COR-L47 (cell line): ENCODE measurements around the gene PAM16.
"Not testable (repeated sequence)": the region's sequence is repeated elsewhere in the genome, so short reads cannot be mapped to it uniquely, and the experiment has no call there.

Source experiments
- DNase-seq: peaks from one replicate; lab custom pipeline; 2025; lab: John Stamatoyannopoulos, UW

Gene PAM16

GRCh38 chr16:4350787-4351659 is at the start of gene PAM16:
TSS of gene PAM16 (minus strand) at chr16:4351321. CDS start at chr16:4351234, 87 bp downstream.
- DNase-seq: peak; percentile 93

DNA sequence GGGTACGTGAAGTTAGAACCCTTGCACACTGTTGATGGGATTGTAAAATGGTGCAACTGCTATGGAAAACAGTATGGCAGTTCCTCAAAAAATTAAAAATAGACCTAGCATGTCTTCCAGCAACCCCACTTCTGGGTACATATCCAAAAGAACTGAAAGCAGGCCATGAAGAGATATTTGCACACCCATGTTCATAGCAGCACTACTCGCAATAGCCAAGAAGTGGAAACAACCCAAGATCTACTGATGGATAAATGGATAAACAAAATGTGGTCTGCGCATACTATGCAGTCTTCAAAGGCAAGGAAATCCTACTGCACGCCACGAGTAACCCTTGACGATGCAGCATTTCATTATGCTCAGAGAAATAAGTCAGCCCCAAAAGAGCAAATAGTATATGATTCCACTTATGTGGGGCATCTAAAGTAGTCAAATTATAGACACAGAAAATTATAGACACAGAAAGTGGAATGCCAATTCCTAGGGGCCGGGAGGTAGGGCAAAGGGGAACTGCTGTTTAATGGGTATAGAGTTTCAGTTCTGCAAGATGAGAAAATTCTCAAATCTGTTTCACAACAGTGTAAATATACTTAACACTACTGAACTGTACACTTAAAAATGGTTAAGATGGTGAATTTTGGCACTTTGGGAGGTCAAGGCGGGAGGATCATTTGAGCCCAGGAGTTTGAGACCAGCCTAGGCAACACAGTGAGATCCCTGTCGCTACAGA is 48.0 kb upstream of the PAM16 start:
- DNase-seq: no peak

DNA sequence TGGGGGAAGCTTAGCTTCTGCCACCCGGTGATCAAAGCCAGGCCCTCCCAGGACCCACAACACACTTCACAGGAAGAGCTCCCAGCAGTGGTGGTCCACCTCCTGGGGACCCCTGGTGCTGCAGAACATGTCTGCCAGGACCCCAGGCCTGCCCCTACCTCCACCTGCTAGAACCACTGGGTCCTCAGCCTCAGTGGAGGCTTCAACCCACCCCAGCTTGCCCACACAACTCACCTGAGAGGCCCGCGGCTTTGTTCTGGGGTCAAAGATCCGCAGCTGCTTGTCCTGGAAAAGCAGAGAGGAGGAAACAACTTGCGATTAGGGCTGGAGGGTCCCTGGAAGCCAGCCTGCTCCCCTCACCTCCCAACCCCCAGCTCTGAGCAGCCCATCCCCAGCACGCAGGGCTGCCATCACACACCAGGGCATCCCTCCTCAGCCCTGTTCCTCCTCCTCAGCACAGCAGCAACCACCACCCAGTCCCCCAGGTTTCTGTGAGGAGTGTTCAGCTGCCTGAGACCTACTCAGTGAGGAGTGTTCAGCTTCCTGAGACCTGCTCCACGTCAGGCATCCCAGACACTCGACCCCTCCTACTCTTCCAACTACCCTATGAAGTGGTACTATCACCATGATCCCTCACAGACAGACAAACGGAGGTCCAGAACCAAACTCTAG is 44.1 kb upstream of the PAM16 start:
- no peak for DNase-seq

- not testable (repeated sequence) for DNase-seq
Measured at GRCh38 chr16:4393850-4394249, 42.7 kb upstream of the PAM16 start.

GRCh38 chr16:4393240-4393600 is 42.1 kb upstream of the PAM16 start:
- no peak for DNase-seq

- DNase-seq: peak; percentile 42
Measured at GRCh38 chr16:4392382-4393239, 41.5 kb upstream of the PAM16 start.

DNA sequence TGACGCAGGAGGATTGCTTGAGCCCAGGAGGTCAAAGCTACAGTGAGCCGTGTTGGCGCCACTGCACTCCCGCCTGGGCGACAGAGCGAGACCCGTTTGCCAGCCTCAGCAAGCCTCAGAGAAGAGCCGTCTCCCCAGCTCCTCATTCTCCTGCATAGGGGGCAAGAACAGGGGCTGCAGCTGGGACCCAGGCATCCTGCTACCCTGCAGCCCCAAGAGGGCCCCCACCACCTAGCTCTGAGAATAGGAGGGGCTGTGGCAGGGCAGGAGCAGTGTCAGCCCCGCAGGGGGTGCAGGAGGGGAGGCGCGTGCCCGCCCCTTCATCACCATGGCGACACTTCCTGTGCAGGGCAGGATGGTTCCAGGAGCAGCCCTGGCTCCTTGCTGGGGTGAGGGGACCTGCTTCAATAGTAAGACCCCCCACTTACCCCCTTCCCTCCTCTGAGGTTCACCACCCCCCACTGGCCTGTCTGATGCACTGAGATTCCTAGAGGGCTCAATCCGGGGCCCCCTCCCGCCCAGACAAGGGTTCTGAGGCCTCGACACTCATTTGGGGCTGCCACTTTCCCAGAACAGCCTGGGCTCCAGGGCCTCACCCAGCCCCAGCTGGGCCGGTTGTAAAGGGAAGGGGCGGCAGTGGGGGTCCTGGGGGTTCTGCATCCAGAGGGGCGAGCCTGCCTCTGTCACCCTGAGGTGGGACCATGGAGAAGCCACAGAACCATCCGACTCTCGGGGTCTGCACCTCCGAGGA is 40.7 kb upstream of the PAM16 start:
- peak; percentile 47 for DNase-seq

GRCh38 chr16:4390266-4391260 is 39.4 kb upstream of the PAM16 start:
- DNase-seq: no peak

- DNase-seq: no peak
Measured at GRCh38 chr16:4389051-4389955, 38.2 kb upstream of the PAM16 start.

- no peak for DNase-seq
Measured at GRCh38 chr16:4388271-4389021, 37.3 kb upstream of the PAM16 start.

GRCh38 chr16:4387781-4388180 is 36.7 kb upstream of the PAM16 start:
- DNase-seq: no peak

DNA sequence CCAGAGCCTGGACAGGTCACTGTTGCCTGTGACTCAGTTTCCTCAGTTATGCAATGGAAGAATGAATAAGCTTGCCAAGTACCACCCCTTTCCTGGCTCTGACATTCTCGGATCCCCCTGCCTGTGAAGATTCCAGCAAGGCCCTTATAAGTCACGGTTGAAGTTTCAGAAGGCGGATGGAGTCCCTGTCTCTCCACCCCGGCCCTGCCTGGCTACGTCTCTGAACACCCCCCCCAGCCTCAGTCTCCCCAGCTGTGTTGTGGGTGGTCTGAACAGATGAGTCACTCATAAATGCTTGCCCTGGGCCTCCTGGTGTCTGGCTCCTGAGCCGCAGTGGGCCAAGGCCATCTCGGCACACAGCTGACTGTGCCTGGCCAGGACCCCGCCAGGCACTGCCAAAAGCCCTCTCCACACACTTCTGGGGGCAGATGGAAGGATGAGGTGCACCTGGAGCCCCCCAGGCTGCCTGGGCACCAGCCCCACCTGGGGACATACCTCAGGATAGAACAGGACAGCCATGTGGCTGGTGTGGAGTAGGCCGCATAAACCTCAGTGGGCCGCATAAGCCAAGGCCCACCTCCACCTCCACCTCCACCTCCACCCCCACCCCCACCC is 35.9 kb upstream of the PAM16 start:
- DNase-seq: no peak

GRCh38 chr16:4386451-4386805 is 35.3 kb upstream of the PAM16 start:
- no peak for DNase-seq

- no peak for DNase-seq
Measured at GRCh38 chr16:4385789-4386450, 34.8 kb upstream of the PAM16 start.

DNA sequence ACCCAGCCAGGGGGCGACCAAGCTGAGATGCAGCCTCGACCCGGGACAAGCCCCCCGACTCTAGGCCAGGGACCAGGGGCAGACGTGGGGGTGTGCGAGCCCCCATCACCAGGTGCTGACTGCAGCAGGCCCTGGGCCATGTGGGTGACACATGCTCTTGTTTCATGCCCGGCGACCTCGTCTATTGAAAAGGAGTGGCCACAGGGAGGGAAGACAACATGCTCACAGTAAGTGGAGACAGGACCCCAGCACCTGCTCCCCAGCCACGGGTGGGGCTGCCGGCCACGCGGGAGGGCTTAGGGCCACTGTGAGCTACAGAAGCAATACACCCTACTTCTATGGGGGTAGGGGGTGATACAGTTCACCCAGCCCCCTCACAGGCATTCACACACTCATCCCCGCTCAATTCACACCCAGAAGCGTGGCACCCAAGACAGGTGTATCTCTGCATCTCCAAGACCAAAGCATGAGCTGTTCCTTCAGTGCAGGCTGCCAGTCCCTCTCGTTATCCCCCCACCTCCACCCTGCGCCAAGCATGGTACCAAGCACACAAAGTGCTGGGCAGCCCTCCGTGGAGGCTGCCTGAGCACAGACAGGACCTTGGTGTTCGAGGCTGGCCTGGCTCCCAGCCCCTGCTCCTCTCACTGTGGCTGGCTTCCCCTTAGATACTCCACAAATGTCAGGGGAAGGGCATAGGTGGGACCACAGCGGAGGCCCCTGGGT is 34.1 kb upstream of the PAM16 start:
- DNase-seq: no peak

DNA sequence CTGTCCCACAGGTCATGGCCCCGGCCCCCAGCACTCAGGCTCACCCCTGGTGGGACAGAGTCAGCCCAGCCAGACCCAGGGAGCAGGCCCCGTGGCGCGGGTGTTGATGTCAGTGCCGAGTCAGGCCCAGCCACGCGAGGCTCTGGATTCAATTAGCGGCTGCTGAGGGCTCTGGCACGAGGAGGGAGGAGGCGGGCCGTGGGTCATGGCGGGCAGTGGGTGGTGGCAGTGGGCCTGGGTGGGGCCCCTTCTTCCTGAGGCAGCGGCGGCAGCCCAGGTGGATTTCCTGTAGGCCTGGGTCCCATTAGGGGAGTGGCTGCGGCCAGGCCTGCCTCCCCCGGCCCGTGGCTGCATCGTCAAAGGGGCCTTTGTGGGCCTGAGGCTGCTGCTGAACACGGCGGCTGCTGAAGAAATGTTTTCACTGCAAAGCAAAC is 33.4 kb upstream of the PAM16 start:
- DNase-seq: no peak
